ENCODE measurements around the gene ACOT12. TPM values are rescaled to one million over a fixed set of nuclear protein-coding genes. Genes with fewer than 3 reads are reported as not detected.

The ACOT12 gene
- total and polyA plus RNA-seq, 2 of the 13 experiments (the other 11 are each of a cell fraction or from before 2014, with no cell fraction given) = not detected

- TF ChIP-seq NONO (IDR thresholded peaks at IDR 0.05) = no peak
- 0 out of 2 replicates have a peak, but pooled peaks have one; percentile 58 for TF ChIP-seq NONO (CRISPR knock-in tag; conservative IDR thresholded peaks at IDR 0.05)
- no peak for TF ChIP-seq ZSCAN20 (CRISPR knock-in tag; IDR thresholded peaks at IDR 0.05; ENCODE audit: borderline replicate concordance)
- TF ChIP-seq ZBTB4 (CRISPR knock-in tag; IDR thresholded peaks at IDR 0.05; ENCODE audit: borderline replicate concordance) = no peak
- no peak for TF ChIP-seq MTF1 (CRISPR knock-in tag; IDR thresholded peaks at IDR 0.05)
- TF ChIP-seq NFIB (CRISPR knock-in tag; IDR thresholded peaks at IDR 0.05; ENCODE audit: borderline replicate concordance) = no peak
- TF ChIP-seq PHF5A (CRISPR knock-in tag; IDR thresholded peaks at IDR 0.05; ENCODE audit: low read depth, unreplicated experiment) = peak; percentile 53
- TF ChIP-seq HOXA3 (CRISPR knock-in tag; IDR thresholded peaks at IDR 0.05) = peak; percentile 43
- no peak for TF ChIP-seq ZBTB1 (CRISPR knock-in tag; IDR thresholded peaks at IDR 0.05; ENCODE audit: borderline replicate concordance)
- 0 out of 2 replicates have a peak, but pooled peaks have one; percentile 44 for TF ChIP-seq ZNF605 (CRISPR knock-in tag; IDR thresholded peaks at IDR 0.05)
- TF ChIP-seq HBP1 (CRISPR knock-in tag; IDR thresholded peaks at IDR 0.05; ENCODE audit: low read depth) = no peak
- no peak for TF ChIP-seq KLF12 (CRISPR knock-in tag; IDR thresholded peaks at IDR 0.05; ENCODE audit: borderline replicate concordance)
- TF ChIP-seq HIC2 (CRISPR knock-in tag; IDR thresholded peaks at IDR 0.05; ENCODE audit: low read depth) = no peak
- TF ChIP-seq CTCF (CRISPR knock-in tag; IDR thresholded peaks at IDR 0.05) = no peak
- TF ChIP-seq AGO2 (optimal IDR thresholded peaks at IDR 0.05; ENCODE audit: low read depth, low read length) = no peak
- TF ChIP-seq MAZ (IDR thresholded peaks at IDR 0.05; ENCODE audit: borderline replicate concordance, low read depth, low read length) = no peak
- TF ChIP-seq MAZ (CRISPR knock-in tag; IDR thresholded peaks at IDR 0.05; ENCODE audit: low read depth) = no peak
- no peak for TF ChIP-seq KAT2B (IDR thresholded peaks at IDR 0.05; ENCODE audit: borderline replicate concordance, low read depth, low read length)
- TF ChIP-seq PREB (CRISPR knock-in tag; IDR thresholded peaks at IDR 0.05) = no peak
- no peak for TF ChIP-seq MYNN (CRISPR knock-in tag; IDR thresholded peaks at IDR 0.05; ENCODE audit: low read depth)
- no peak for TF ChIP-seq TCF12 (IDR thresholded peaks at IDR 0.05)
- TF ChIP-seq TCF12 (CRISPR knock-in tag; IDR thresholded peaks at IDR 0.05) = peak; percentile 70; the same call in 1 of the 2 replicates
These were observed 22.5 kb downstream of the ACOT12 start (continued) for GRCh38 chr5:81371354-81371876.
